Rectal smooth muscle tissue (tissue), 1 donor: ENCODE measurements around the gene RFWD3.
"Not testable (repeated sequence)": the region's sequence is repeated elsewhere in the genome, so short reads cannot be mapped to it uniquely, and the experiment has no call there.

Source experiments
- H3K27ac ChIP-seq: one replicate; pipeline ENCODE4 v1.7.0; 2013; ENCODE audit warnings: low read depth, low read length, inconsistent platforms
- H3K27me3 ChIP-seq: one replicate; pipeline ENCODE4 v1.7.0; 2013; ENCODE audit warnings: low read length; ENCODE audit not compliant: control insufficient read depth, insufficient read depth
- H3K36me3 ChIP-seq: one replicate; pipeline ENCODE4 v1.7.0; 2013; ENCODE audit warnings: low read length; ENCODE audit not compliant: control insufficient read depth, insufficient read depth
- H3K4me1 ChIP-seq: one replicate; pipeline ENCODE4 v1.7.0; 2013; ENCODE audit warnings: low read length; ENCODE audit not compliant: control insufficient read depth, insufficient read depth
- H3K4me3 ChIP-seq: one replicate; pipeline ENCODE4 v1.7.0; 2013; ENCODE audit warnings: low read length
- H3K9ac ChIP-seq: one replicate; pipeline ENCODE4 v1.7.0; 2013; ENCODE audit warnings: low read length

The RFWD3 gene

DNA sequence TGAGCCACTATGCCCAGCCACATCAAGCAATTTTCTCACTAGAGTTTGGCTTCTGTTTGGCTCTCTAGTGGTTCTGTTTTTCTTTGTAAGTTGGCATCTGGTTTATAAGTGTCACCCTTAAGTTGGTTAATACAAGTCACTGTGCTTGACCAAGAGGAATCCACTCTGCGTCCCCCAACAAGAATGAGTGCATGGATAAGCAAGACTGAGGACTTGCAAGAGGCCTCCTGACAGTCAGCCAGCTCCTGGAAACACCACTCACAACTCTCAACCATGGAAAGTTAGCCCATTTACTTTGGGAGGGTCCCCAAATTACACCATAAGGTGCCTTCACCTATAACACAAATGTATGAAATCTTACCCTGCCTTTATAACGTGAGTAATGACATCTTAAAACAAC, 7.6 kb downstream of the RFWD3 start:
- Histone ChIP-seq H3K4me3 (no peak overlapping the region), H3K27ac (no peak overlapping the region), H3K4me1 (no peaks in the 10 kb centered on the region), H3K9ac (no peak overlapping the region), H3K27me3 (no peaks in the 10 kb centered on the region), H3K36me3 (peaks cover 26% of the 10 kb centered on the region)

DNA sequence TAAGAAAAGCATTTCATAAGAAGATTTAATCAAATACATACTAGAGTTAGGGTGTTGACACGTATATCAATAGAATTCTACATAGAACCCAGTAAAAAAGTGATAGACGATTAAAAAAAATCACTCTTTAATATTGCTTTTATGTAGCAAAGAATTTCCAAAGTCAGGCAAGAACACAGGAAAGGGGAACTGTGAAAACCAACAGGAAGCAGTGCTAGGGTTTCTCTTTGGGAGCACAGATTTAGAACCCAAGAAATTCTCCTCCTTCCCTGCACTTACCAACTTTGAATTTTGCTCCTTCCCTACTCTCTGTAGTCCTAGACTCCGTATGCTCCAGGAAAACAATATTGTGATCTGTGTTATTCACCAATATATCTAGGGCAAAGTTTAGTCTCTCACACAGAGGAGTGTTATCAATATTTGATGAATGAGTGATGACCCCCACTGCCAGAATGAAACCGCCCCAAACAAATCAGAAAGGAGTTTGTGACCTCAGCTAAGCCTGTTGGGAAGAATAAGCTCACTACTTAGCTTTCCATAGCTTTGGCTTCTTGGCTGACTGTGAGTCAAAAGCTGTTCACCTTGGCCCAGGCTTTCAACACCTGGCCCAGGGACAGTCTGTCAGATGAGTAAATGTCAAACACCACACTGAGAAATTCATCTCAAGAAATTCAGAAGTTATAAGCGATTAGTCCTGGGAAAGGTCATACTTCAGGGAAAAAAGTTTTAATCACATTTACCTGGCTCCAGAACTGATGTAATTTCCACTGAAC, 8.6 kb downstream of the RFWD3 start:
- no peak overlapping the region for H3K9ac ChIP-seq
- no peaks in the 10 kb centered on the region for H3K27me3 ChIP-seq
- no peak overlapping the region for H3K4me3 ChIP-seq
- H3K36me3 ChIP-seq = peaks cover 23% of the 10 kb centered on the region
- no peaks in the 10 kb centered on the region for H3K4me1 ChIP-seq
- H3K27ac ChIP-seq = no peak overlapping the region

DNA sequence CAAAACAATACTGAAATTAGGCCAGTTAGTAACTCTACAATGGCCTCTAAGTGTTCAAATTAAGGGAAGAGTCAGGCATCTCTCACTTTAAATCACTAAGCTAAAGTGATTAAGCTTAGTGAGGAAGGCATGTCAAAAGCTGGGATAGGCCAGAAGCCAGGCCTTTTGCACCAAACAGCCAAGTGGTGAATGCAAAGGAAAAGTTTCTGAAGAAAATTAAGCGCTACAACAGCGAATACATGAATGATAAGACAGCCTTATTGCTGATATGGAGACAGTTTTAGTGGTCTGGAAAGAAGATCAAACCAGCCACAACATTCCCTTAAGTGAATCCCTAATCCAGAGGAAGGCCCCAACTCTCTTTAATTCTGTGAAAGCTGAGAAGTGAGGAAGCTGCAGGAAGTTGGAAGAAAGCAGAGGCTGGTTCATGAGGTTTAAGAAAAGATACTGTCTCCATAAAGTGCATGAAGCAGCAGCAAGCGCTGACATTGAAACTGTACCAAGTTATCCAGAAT, 12.1 kb downstream of the RFWD3 start:
- no peak overlapping the region for H3K4me3 ChIP-seq
- H3K27ac ChIP-seq = no peak overlapping the region
- H3K9ac ChIP-seq = no peak overlapping the region
- peaks cover 16% of the 10 kb centered on the region for H3K36me3 ChIP-seq
- no peaks in the 10 kb centered on the region for H3K4me1 ChIP-seq
- H3K27me3 ChIP-seq = no peaks in the 10 kb centered on the region

DNA sequence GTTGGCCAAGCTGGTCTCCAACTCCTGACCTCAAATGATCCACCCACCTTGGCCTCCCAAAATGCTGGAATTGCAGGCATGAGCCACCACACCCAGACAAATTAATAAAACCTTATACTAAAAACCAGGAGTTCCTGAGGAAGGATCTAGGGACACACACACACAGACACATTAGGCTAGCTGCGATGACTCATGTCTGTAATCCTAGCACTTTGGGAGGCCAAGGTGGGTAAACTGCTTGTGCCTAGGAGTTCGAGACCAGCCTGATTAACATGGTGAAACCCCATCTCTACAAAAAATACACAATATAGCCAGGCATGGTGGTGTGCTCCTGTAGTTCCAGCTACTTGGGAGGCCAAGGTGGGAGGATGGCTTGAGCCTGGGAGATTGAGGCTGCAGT, 13.8 kb downstream of the RFWD3 start:
- H3K36me3 ChIP-seq, H3K4me1 ChIP-seq, H3K9ac ChIP-seq, H3K27ac ChIP-seq, H3K27me3 ChIP-seq, H3K4me3 ChIP-seq: not testable (repeated sequence)

DNA sequence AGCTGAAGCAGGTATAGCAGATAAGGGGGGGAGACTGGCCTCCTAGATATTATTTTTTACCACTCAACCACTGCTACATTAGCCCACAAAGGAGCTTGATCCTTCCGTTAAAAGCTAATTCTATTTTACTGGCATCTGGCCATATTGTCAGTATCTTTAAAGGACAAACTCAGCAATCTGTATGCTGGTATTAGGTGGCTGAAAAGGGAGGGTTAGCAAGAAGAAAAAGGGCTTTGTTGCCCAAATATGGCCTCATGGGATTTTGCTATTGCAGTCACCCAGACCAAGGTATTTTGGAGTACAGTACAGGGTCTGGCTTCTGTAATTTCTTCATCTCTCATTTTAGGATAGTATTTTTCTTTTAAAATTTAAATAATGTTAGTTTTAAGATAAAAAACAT, 14.4 kb downstream of the RFWD3 start:
- no peak overlapping the region for H3K9ac ChIP-seq
- no peaks in the 10 kb centered on the region for H3K4me1 ChIP-seq
- H3K27ac ChIP-seq = no peak overlapping the region
- H3K4me3 ChIP-seq = no peak overlapping the region
- no peaks in the 10 kb centered on the region for H3K27me3 ChIP-seq
- peaks cover 9% of the 10 kb centered on the region for H3K36me3 ChIP-seq

DNA sequence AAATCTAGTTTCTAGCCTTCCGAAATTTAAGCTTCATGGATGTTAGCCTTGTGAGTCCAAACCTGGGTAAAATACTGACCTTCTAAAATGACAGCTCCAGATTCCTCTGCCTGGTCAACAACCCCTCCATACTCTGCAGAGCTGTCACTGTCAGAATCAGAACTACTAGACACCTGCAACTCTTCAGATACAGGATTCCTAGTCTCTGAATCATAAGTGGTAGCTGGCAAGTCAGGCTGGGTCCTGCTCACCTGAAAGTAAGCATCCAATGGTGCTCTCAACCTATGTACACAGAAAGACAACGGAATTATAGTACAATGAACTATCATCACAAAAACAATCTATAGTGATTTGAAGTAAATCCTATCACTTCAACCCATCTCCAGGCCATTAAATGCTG, 14.8 kb downstream of the RFWD3 start:
- no peaks in the 10 kb centered on the region for H3K27me3 ChIP-seq

DNA sequence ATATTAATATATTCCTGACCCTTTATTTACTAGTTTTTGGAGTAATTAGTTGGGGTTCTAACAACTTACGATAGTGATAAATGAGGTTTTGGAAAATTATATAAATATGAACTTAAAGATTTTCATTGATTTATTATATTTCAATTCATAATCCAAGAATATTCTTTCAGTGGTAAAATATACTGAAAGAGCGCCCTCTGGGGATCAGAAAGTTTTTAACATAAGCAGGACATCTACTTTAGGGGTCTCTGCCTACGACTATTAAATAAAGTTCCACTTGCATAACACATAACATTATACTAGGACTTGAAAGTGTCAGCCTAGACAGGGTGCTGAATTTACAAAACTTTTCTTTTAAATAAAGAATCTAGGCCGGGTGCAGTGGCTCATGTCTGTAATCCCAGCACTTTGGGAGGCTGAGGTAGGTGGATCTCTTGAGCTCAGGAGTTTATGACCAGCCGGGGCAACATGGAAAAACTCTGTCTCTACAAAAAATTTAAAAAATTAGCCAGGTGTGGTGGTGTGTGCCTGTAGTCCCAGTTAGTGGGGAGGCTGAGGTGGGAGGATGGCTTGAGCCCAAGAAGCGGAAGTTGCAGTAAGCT, 15.6 kb downstream of the RFWD3 start:
- Histone ChIP-seq H3K4me1 (no peaks in the 10 kb centered on the region), H3K36me3 (peaks cover 9% of the 10 kb centered on the region), H3K4me3 (no peak overlapping the region), H3K9ac (no peak overlapping the region), H3K27me3 (no peaks in the 10 kb centered on the region), H3K27ac (no peak overlapping the region)

More for the DNA sequence above, 14.8 kb downstream of the RFWD3 start:
- no peak overlapping the region for H3K9ac ChIP-seq
- H3K4me3 ChIP-seq = no peak overlapping the region
- no peaks in the 10 kb centered on the region for H3K4me1 ChIP-seq
- H3K36me3 ChIP-seq = peaks cover 9% of the 10 kb centered on the region
- H3K27ac ChIP-seq = no peak overlapping the region

DNA sequence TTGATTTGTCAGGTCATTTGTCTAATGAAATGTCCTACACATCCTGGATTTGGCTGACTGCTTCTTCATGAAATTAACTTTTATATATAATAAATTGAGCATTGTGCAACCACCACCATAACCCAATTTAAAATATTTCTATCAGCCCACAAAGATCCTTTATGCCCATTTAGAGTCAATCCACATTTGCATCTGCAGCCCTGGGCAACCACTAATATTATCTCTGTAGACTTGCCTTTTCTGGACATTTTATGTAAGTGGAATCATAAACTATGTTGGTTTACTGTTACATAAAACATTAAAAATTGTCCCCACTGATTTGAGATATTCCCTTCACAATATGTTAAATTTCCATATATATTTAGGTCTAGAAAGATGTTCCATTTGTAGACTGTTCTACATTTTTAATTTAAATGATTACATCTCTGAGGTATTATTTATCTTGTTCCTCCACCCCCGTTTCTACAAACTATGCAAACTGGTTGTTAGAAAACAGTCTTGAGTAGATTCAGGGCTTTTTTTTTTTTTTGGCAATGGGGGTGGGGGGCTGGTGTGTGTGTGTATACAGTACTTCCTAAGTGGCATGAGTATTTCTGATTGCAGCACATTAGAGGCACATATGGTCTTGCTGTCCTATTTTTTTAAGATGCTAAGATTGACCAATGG, 16.7 kb downstream of the RFWD3 start:
- H3K36me3 ChIP-seq = peaks cover 8% of the 10 kb centered on the region
- H3K4me3 ChIP-seq = no peak overlapping the region
- no peak overlapping the region for H3K27ac ChIP-seq
- H3K4me1 ChIP-seq = no peaks in the 10 kb centered on the region
- no peak overlapping the region for H3K9ac ChIP-seq
- H3K27me3 ChIP-seq = no peaks in the 10 kb centered on the region

DNA sequence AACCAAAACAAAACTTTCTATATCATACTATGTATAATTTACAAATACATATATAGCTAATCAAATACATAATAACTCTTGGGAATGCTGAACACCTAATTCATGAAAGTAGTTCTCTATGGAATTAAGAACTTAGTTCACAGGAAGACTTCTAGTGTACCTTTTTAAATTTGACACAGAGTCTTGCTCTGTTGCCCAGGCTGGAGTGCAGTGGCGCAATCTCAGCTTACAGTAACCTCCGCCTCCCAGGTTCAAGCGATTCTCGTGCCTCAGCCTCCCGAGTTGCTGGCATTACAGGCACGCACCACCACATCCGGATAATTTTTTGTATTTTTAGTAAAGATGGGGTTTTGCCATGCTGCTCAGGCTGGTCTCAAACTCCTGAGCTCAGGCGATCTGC, 24.7 kb downstream of the RFWD3 start:
- no peak overlapping the region for H3K4me3 ChIP-seq
- H3K27ac ChIP-seq = no peak overlapping the region
- no peaks in the 10 kb centered on the region for H3K4me1 ChIP-seq
- peaks cover 11% of the 10 kb centered on the region for H3K36me3 ChIP-seq
- no peaks in the 10 kb centered on the region for H3K27me3 ChIP-seq
- H3K9ac ChIP-seq = no peak overlapping the region

DNA sequence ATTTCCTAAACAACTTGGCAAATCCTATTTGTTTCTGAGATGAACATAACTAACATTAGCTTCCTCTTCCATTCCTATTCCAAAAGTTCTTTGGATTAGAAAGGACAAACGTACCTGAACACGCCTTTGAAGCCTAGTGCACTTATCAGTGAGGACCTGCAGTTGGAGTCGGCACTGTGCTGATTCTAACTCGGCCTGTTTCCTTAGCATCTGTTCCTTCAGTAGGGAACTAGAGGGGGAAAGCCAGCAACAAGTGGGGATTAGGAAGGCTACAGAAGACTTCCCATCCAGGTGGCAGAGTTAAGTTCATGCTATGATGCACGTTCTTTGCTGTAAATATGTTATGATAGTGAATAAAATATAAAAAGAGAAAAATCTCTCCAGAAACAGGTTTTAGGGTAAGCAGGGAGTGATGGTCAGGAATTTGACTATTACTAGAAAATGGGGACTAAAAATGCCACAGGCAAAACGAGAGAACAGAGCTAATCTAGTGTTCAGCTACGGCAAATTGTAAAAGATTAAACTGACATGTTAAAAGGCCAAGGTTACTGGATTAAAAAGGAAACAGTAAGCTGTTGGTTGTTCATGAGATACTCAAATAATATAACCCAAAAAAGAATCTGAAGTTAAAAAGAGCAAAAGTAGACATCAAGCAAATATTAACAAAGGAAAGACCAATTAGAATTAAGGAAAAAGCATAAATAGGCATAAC, 28.8 kb downstream of the RFWD3 start:
- Histone ChIP-seq H3K36me3 (peaks cover 9% of the 10 kb centered on the region), H3K9ac (no peak overlapping the region), H3K4me3 (no peak overlapping the region), H3K27me3 (no peaks in the 10 kb centered on the region), H3K4me1 (no peaks in the 10 kb centered on the region), H3K27ac (no peak overlapping the region)

DNA sequence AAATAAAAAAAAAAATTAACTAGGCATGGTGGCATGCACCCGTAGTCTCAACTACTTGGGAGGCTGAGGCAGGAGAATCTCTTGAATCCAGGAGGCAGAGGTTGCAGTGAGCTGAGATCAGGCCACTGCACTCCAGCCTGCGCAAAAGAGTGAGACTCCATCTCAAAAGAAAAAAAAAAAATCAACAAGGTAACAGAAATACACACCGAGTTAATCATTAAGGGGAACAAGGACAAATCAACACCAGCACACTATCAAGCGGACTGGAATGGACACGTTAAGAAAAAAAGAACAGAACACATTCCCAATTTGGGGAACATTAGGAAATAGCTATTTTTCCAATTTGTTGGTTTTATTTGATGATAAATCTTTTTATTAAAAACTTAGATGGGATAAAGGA, 31.4 kb downstream of the RFWD3 start:
- Histone ChIP-seq H3K4me3 (no peak overlapping the region), H3K36me3 (peaks cover 21% of the 10 kb centered on the region)

DNA sequence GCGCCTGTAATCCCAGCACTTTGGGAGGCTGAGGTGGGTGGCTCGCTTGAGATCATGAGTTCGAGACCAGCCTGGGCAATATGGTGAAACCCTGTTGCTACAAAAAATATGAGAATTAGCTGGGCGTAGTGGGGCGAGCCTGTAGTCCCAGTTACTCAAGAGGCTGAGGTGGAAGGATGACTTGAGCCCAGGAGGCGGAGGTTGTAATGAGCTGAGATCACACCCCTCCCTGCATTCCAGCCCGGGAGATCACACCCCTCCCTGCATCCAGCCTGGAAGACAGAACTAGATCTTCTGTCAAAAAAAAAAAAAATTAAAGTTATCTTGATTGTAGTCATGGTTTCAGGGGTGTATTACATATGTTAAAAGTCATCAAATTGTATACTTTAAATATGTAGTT, 33.0 kb downstream of the RFWD3 start:
- Histone ChIP-seq H3K4me1 (no peaks in the 10 kb centered on the region), H3K4me3 (no peak overlapping the region), H3K36me3 (peaks cover 17% of the 10 kb centered on the region), H3K27me3 (no peaks in the 10 kb centered on the region), H3K27ac (no peak overlapping the region), H3K9ac (no peak overlapping the region)

More for the DNA sequence above, 31.4 kb downstream of the RFWD3 start:
- Histone ChIP-seq H3K4me1 (no peaks in the 10 kb centered on the region), H3K27ac (no peak overlapping the region), H3K27me3 (no peaks in the 10 kb centered on the region), H3K9ac (no peak overlapping the region)
